HS-27A (cell line): ENCODE measurements around the gene TAF4B.
A peak's percentile ranks its signal among the peaks of the same experiment; 100 is the strongest.
"Not testable (repeated sequence)": the region's sequence is repeated elsewhere in the genome, so short reads cannot be mapped to it uniquely, and the experiment has no call there.

Experiments
- DNase-seq: peaks from one replicate; pipeline ENCODE4 v3.0.0-alpha.2; 2012; ENCODE audit warnings: low read depth, missing footprints

The TAF4B gene, protein sequence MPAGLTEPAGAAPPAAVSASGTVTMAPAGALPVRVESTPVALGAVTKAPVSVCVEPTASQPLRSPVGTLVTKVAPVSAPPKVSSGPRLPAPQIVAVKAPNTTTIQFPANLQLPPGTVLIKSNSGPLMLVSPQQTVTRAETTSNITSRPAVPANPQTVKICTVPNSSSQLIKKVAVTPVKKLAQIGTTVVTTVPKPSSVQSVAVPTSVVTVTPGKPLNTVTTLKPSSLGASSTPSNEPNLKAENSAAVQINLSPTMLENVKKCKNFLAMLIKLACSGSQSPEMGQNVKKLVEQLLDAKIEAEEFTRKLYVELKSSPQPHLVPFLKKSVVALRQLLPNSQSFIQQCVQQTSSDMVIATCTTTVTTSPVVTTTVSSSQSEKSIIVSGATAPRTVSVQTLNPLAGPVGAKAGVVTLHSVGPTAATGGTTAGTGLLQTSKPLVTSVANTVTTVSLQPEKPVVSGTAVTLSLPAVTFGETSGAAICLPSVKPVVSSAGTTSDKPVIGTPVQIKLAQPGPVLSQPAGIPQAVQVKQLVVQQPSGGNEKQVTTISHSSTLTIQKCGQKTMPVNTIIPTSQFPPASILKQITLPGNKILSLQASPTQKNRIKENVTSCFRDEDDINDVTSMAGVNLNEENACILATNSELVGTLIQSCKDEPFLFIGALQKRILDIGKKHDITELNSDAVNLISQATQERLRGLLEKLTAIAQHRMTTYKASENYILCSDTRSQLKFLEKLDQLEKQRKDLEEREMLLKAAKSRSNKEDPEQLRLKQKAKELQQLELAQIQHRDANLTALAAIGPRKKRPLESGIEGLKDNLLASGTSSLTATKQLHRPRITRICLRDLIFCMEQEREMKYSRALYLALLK

DNA sequence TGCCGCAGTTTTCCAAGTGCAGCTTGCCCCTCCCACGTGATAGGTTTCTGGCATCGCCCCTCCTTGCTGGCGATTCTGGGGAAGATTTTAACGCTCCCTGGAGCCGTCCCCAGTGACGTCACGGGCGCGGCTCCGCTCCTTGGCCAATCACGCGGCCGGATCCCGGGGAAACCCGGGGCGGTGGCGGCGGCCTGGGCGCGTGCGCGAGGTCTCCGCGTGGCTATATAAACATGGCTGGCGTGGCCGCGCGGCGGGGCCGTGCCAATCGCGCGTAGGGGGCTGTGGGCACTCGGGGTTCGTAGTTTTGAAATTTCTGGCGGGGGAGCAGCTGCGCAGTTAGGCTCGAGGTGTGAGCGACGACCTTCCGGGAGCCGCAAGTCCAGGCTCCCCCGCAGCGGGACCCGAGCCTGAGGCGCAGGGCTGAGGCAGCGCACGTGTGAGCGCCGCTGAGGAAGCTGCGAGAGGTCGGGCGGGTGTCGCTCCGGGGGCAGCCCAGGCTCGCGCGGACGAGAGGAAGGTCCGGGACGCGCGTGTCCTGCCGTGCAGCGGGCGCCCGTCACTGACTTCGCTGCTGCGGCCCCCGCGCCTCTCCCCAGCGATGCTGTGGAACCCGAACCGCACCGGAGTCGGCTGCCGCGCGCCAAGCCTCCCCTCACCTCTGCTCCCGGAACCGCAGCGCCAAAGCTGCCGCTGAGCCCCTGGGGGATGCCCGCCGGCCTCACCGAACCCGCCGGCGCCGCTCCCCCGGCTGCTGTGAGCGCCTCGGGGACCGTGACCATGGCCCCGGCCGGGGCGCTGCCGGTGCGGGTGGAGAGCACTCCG lies at the start of gene TAF4B:
Gene TAF4B (plus strand): TSS at position 217 of the 822 bp plus-strand sequence. CDS start 489 bp downstream, at position 706.
- peak; percentile 76 for DNase-seq

DNA sequence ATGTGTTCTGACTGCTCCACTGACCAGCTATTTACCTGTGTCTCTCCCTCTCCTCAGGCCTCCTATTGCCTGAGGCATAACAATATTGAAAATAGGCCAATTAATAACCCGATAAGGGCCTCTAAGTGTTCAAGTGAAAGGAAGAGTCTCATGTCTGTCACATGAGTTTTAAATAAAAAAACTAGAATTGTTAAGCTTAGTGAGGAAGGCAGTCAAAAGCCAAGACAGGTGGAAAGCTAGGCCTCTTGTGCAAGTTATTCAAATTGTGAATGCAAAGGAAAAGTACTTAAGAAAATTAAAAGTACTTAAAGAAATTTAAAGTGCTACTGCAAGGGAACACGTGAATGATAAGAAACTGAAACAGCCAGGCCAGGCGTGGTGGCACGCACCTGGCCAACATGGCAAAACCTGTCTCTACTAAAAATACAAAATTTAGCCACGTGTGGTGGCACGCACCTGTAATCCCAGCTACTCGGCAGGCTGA lies 44.9 kb upstream of the TAF4B start:
- no peak for DNase-seq

GRCh38 chr18:26183395-26184112 lies 42.7 kb upstream of the TAF4B start:
- DNase-seq: no peak

DNA sequence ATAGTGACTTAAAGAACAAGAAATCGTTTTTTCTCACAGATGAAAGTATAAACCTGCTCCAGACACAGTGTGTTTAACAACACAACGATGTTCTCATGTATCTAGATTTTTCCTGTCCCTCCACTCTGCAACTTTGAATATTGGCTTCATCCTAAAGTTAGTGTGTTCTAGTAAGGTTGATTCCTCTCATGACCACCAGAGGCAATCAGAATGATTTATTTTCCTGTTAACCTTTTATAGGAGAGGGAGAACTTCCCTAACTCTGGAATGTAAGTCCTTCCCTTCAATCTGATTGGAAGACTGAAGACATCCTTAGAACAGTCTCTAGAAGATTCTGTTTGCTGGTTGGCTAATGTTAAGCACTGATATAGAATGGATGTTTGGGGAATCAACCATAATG lies 41.0 kb upstream of the TAF4B start:
- DNase-seq: no peak

- no peak for DNase-seq
Observed at GRCh38 chr18:26190506-26190905, 35.7 kb upstream of the TAF4B start.

DNA sequence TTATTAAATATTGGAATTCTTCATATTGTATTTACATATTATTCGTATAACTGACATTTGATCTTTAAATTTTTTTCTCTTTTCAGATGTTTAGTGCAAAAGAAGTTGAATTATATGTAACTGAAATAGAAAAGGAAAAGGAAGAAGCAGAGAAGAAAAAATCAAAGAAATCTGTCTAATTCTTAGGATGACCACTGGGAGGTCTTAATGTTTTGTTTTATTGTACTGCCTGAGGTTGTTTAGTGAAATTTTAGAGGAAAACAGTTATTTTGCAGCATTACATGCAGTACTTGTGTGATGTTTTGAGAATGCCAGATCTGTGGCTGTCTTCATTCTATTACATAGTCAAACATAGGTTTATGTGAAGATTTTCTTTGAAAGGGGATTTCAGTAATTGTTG lies 34.0 kb upstream of the TAF4B start:
- DNase-seq: no peak

DNA sequence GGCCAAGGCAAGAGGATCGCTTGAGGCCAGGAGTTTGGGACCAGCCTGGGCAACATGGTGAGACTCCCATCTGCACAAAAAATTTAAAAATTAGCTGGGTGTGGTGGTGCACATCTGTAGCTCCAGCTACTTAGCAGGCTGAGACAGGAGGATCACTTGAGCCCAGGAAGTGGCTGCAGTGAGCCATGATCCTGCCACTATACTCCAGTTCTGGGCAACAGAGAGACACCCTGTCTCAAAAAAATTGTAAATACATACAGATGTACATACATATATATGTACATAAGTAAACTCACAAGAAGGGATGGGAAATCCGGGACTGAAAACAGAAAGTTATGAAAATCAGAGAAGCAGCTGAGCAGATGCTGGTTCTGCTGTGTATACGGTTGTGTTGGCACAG lies 29.6 kb upstream of the TAF4B start:
- DNase-seq: no peak

- not testable (repeated sequence) for DNase-seq
Observed at GRCh38 chr18:26202001-26202400, 24.2 kb upstream of the TAF4B start.

- DNase-seq: no peak
Observed at GRCh38 chr18:26205318-26205717, 20.9 kb upstream of the TAF4B start.

- no peak for DNase-seq
Observed at GRCh38 chr18:26206488-26206887, 19.8 kb upstream of the TAF4B start.

- DNase-seq: no peak
Observed at GRCh38 chr18:26207937-26208336, 18.3 kb upstream of the TAF4B start.

DNA sequence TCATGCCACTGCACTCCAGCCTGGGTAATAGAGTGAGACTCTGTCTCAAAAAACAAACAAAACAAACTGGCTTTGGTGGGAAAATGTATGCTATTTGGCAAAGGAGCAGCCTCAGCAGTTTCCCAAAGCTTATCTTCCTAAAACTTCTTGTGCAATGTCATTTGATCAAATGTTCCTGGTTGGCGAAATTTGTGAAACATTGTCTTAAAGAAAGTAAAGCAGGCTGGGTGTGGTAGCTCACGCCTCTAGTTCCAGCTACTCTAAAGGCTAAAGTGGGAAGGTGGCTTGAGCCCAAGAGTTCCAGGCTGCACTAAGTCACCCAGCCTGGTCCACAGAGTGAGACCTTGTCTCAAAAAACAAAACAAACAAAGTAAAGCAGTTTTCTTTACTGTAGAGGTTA lies 17.3 kb upstream of the TAF4B start:
- no peak for DNase-seq

DNA sequence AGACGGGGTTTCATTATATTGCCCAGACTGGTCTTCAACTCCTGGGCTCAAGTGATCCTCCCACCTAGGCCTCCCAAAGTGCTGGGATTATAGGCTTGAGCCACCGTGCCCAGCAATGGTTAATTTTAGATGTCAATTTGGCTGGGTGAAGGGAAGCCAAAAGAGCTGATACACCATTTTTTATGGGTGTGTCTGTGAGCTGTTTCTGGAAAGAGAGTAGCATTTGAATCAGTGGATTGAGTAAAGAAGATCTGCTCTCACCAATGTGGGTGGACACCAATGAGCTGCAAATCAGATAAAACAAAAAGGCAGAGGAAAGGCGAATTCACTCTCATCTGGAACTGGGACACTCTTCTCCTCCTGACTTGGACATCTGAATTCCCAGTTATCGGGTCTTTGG lies 16.1 kb upstream of the TAF4B start:
- DNase-seq: no peak

GRCh38 chr18:26215247-26215970 lies 10.8 kb upstream of the TAF4B start:
- DNase-seq: no peak

DNA sequence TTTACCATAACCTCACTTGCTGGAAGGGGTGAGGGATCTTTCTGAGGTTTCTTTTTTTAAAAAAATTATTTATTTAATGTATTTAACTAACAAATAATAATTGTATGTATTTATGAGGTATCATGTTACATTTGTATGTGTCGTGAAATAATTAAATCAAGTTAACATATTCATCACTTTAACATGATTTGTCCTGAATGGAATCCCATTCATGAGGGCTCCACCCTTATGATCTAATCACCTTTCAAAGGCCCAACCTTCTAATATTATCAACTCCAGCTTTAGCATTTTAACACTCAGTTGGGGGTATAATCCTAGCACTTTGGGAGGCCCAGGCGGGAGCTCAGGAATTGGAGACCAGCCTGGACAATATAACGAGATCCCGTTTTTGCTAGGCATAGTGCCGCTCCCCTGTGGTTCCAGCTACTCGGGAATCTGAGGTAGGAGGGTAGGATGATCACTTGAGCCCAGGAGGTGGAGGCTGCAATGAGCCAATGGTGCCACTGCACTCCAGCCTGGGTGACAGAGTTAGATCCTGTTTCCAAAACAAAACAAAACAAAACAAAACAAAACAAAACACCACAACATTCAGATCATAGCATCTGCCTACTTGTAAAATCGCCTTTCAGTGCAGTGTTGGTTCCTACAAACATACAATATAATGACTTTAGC lies 1.1 kb upstream of the TAF4B start:
- DNase-seq: no peak

GRCh38 chr18:26225915-26226228 lies 373 bp upstream of the TAF4B start:
- no peak for DNase-seq

DNA sequence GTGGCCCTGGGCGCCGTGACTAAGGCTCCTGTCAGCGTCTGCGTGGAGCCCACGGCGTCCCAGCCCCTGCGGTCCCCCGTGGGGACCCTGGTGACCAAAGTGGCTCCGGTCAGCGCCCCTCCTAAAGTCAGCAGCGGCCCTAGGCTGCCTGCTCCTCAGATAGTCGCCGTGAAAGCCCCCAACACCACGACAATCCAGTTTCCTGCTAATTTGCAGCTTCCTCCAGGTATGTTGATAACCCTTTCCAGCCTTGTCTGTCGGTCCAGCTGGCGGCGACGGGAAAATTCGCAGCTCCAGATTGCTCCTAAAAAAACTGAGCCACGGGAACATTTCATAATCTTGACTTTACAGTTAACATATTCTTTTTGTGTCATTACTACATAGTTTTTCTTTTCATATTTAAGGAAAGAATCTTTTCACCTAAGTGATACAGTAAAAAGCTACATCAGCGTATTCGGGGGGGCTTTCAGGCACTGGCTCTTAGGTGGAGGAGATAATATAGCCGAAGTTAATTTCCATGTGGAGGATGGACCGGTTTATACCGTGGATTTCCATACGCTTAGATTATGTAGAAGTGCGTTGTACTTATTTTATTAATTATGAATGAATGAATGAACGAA lies 916 bp downstream of the TAF4B start:
- DNase-seq: peak; percentile 3

DNA sequence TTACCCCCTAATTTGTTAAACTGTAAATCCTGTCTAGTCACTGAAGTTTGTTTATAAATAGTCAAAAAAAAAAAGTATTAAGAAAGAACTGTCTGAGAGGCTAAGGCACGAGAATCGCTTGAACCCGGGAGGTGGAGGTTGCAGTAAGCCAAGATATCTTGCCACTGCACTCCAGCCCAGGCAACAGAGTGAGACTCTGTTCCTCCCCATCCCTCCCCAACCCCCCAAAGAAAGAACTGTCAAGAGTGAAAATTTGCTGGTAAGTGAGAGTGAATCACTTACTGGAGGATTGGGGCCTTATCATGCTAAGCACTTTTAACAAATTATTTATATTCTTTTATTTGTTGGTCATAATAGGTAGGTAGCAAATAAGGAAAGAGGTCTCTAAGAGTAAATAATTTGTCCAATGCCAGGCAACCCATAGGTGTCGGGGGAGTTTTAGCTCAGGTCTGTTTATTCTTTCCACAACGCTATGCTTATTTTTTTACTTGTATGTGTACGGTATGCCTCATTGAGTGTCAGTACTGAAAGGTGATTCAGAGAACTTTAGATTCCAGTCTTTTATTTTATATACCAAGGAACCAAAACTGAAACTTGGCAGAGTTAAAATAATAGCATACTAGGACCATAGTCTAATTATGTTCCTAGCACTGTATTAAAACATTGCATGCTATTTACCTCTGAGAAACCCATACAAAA lies 2.5 kb downstream of the TAF4B start:
- DNase-seq: no peak

DNA sequence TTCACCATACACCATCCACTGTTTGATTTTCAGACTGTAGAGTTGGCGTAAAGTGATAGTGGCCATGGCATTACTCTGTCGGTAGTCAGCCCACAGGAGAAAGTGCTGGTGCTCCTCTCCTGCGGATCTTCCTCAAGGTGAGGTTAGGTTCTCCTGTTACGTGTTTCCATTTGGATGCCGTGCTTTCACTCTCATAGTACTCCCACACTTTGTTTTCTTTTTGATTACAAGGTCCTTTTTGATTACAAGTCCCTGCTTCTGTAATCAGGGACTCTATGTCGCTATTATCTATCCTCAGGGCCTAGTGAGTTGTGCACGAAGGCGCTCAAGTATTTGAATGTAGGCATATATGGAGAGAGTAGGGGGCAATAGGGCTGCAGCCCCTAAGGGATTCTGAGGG lies 4.3 kb downstream of the TAF4B start:
- no peak for DNase-seq
